Medulla oblongata (tissue), 1 donor: Measurements from ENCODE around the gene LAMC2.

Experiments
- DNase-seq: peaks from one replicate; pipeline ENCODE4 v3.0.0-alpha.2; 2015; ENCODE audit errors: extremely low spot score

Gene LAMC2

DNA sequence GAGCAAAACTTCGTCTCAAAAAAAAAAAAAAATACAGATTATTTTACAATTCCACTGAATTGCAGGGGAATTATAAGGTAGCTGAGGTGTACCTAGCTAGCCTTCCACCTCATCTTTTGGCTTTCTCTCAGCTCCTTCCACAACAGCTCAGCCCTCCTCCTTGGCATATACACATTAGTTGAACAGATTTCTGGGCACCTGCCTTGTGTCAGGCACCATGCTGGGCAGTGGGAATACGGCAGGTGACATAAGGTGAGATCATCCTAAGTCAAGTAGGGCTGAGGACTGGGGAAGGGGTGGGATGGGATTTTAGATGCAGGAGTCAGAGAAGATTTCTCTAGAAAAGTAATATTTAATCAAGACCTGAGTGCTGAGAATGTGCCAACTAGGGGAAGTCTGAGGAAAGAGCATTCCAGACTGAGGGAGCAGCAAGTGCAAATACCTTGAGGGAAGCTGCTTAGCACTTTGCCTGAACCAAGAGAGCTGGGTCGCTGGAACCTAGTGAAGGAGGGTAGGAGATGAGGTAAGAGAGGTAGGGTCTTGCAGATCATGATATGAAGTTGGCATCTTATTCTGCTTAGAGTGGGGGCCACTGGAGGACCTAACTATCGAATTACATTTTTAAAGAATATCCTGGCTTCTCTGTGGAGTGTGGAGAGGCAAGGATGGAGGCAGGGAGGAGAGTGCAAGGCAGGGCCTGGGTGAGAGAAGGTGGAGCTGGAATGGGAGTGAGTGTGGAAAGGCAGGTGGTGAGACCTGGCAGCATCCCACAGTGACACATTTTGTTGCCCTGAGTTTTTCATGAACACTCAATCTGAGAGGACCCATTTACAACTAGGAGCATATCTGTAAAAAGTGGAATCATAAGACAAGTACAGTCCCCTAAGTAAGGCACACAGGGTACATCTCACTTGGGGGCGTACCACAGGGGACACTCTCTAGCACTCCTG lies 28.2 kb downstream of the LAMC2 start:
- DNase-seq: no peak

DNA sequence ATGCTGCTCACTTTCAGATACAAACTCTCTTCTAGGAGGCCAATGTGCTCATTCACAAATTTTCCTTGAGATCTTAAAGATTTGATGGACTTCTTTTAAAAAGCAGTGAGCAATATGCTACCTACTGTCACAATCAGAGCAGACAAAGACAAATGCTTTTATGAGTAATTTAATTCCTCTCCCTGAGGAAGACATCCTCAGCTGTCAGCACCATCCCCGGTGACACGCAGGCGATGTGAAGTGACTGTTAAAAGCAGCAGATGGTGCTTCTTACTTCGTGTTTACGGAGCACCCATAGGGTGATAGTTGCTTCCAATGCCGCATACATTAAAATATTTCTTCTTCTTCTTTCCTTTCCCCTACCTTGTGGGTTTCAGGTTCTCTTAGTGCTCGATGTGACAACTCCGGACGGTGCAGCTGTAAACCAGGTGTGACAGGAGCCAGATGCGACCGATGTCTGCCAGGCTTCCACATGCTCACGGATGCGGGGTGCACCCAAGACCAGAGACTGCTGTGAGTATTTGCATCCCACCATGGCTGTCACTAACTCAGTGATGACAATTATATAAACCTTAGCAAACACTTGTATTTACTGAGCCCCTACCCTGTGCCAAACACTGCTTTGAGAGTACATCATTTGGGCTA lies 29.1 kb downstream of the LAMC2 start:
- DNase-seq: no peak

DNA sequence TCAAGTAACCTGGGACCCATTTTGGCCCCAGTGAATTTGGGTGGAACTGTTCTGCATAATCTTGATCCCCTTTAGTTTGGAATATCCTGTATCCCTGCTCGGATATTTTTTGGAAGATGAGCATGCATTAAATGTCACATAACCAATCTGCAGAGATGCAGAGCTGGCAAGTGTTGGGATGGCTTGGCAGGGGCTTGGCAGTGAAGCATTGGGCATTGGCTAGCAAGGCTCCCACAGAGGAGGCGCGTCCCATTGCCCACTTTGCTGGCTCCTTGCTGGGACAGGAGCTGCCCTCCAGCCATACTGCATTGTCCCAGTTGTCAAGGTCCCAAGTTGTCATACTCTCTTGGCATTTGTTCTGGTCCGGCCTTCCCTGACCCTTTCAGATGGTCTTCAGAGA lies 29.9 kb downstream of the LAMC2 start:
- DNase-seq: no peak

DNA sequence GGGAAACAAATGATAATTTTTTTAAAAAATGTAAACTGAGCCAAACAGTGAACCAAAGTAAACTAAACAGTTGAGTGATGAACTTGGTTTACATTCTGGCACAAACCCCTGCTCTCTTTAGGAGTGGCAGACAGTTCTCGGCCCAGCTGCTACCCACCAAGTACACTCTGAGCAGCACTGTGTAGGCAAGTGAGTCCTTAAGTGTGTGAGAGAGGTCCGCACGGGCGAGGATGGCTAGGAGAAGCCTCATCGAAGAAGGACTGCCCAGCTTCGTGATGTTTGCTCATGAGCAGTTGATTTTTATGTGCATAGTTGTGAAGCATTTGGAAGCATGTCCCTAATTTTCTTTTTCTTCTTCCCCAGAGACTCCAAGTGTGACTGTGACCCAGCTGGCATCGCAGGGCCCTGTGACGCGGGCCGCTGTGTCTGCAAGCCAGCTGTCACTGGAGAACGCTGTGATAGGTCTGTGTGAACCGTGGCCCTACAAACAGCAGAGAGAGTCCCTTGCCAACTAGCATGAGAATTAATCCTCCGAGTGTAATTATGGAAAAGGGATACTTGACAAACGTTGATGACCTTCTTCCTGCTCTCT lies 32.1 kb downstream of the LAMC2 start:
- DNase-seq: no peak

DNA sequence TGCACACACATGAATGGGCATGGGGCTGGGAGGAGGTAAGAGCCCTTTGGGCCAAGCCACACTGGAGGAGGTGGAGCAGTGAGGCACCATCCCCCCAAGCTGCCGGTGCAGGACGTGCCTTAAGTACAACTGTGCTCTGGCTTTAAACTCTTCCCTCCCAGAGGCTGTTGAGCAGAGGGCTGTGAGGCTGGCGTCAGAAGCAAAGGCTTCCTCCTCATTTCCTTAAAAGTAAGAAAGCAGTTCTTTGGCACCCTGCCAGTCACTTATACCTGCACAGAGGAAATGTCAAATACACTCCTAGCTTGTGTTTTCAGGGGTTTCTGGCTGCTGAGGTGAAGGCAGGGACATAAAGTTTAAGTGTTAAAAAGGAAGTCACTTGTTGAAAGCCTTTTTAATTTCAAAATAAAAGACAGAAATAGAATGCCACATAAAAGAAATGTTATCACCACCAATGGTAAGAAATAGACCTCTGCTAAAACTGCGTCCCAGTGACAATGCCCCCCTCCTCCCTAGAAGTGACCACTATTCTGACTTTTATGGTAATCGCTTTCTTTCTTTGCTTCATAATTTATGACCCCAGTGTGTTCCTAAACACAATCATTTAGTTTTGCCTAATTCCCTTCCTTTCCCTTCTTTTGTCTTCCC lies 33.0 kb downstream of the LAMC2 start:
- DNase-seq: no peak

DNA sequence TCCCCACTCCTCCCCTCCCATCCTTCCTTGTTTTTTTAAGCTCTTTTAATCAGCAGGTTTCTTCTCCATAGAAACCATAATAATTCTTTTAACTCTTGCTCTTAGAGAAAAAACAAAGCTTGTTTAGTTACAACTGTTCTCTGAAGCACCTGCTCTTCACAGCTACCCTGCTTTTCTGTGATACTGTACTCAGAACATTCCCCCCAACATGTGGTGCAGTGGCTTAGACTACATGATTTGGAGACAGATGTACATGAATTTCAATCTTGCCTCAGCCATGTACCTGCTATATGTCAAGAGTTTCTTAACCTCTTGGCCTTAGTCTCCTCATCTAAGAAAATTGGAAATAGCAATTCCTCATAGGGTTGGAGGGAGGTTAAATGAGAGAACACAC lies 33.5 kb downstream of the LAMC2 start:
- DNase-seq: no peak

DNA sequence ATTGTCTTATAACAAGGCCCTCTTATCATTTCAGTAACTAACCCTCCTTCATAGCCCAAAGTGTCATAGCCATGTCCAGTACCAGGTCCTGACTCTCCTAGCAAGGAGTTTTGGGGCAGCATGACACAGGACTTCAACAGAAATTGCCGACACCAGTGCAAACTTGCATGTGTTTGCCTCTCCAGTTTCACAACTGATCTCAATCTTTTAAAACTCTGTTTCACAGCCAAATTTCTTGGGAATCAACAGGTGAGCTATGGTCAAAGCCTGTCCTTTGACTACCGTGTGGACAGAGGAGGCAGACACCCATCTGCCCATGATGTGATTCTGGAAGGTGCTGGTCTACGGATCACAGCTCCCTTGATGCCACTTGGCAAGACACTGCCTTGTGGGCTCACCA lies 36.8 kb downstream of the LAMC2 start:
- no peak for DNase-seq

DNA sequence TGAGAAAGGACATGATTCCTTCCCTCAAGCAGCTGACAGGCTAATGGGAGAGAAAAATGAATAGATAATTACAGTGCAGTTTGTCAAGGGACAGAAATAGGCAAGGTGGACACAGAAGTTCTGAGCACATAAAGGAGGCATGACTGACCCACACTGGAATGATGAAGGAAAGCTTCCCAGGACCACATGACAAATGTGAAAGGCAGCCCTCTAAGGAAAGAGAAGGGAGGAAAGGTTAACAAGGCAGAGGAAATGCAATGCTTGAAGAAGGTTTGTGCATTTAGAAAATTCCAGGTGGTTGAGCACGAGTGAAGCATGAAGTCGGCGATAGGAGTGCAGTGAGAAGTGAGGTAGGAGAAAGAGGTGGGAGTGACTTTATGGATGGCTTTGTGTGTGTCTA lies 37.4 kb downstream of the LAMC2 start:
- no peak for DNase-seq

DNA sequence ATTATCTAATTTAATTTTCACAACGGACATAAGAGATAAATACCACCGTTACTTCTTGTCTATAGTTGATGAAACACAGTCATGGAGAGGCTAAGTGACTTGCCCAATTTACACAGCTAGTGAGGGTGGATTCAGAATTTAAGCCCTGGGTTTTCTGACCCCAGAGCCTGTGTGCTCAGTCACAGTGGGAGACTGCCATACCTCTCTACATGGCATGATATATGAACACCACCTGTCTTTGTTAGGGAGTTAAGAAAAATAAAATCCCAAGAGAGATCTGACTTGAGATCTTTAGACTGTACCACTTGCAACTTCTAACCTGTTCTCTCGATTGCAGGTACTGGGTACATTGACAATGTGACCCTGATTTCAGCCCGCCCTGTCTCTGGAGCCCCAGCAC lies 40.3 kb downstream of the LAMC2 start:
- no peak for DNase-seq

DNA sequence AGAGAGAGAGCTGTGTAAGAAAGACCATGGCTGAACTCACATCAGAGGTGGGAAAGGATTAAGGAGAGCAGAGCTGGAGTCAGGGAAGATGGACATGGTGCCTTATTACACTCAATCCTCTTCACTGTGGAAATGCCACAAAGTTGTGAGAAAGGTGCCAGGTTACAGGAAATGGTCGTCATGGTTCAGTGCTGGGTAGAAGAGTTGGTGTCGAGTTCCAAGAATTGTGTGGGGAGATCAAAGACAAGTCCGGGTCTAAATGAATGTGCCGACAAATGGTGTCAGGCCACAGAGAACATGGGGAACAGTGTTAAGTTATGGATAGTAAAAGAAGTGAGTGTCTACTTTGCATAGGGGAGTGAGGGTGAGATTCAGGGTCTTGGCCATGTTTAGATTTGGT lies 40.9 kb downstream of the LAMC2 start:
- DNase-seq: no peak

DNA sequence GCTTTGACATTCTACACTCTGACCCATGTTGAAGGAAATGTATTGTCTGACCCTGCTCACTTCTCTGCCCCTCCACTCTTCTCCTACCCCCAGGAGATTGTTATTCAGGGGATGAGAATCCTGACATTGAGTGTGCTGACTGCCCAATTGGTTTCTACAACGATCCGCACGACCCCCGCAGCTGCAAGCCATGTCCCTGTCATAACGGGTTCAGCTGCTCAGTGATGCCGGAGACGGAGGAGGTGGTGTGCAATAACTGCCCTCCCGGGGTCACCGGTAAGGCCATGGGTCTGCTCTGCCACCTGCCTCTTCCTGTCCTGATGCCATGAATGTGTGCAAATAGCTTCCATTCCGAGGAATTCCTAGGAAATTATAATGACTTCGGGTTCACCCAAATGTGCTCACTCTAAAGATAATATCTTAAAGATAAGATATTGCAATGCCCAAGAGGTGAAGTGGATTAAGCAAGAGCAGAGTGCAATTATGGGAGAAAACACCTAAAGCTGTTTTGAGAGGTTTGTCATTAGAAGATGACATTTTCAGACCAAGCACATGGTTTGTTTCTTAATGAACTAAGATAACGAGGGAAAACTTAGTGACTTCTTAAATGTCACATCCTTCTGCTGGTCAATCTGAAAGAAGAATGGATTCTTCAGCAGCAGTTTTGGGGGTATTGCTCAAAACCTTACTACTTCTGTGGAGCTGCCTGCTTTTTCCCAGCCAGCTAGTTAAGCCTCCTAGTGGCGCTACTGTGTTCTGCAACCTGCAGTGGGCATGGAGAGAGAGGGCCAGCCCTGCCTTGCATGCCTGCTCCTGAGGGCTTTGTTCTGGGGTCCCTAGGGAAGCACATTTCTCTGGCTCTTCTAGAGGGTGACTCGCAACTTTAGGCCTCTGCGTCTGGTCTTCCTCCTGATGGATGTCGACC lies 41.6 kb downstream of the LAMC2 start:
- DNase-seq: peak; percentile 27

DNA sequence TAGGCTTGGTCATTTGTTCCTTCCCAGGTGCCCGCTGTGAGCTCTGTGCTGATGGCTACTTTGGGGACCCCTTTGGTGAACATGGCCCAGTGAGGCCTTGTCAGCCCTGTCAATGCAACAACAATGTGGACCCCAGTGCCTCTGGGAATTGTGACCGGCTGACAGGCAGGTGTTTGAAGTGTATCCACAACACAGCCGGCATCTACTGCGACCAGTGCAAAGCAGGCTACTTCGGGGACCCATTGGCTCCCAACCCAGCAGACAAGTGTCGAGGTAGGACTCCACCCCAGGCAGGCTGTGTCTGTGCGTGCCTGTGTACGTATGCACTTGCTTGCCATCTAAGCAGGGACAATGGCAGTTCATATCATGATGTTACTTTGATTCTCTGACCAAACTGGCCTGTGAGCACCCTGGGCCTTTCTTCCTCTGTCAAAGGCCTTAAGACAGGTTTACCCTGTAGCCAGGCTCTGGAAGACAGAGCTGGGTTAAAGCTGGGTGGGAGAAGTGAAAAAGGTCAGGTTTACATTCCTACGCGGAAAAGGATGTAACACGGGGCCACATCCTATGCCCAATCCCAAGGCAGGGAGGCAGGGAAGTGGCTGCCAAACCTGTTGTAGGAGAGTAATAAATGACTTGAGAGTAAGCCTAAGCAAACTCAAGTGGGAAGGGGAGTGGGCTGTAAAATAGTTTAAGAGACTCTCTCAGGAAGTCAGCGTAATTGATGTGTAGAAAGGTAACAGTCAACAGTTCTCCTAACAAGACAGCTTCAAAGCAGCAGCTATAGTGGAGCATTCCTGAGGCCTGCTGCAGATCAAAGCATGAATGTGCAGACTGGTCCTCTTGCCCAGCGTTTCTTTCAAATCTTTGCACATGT lies 42.5 kb downstream of the LAMC2 start:
- no peak for DNase-seq

DNA sequence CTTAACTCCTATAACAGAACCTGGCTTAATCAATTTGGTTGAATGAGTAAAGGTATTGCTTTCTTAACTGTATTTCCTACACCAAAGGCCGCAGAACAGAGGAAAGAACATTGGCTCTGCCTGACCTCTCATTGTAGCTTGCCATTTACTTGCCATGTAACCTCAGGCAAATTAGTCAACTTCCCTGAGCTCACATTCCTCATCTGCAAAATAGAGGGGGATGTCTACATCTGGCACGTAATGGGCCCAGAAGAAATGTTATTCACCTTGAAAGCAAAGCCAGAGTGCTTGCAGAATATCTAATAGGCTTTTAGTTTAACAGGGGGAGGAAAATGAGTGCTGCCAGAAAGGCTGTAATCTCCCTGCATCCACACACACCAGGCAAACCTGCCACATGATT lies 44.3 kb downstream of the LAMC2 start:
- no peak for DNase-seq

DNA sequence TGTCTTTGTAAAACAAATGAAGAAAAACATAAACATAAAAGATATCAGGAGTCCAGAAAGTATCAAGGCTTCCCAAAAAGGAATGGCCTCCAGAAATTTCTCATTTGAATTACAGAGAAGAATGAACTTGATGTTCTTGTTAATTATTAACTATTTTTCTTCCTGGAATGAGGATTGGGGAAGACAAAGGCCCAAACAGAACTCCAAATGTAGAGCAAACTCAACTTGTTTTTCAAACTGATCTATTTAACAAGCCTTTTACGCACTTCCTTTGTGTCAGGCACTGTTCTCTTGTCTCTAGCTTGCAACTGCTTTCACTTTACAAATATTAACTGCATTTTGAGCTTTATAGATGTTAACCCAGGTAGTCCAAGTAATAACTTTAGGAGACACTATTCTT lies 45.5 kb downstream of the LAMC2 start:
- DNase-seq: no peak

DNA sequence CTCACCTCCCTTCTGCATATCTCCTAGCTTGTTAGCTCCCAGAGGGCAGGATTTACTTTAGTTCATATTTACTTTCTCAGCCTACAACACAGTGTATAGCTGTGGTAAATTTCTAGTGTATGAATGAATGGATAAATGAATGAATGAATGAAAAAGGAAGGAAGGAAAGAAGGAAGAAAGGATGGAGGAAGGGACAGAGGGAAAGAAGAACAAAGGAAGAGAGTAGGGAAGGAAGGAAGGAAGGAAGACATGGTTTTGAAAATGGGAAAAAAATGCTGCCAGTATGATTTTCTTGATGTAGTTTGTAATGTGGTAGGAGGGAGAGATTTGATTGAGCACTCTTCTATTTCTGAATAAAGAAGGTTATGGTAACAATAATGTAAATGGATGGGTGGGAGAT lies 47.0 kb downstream of the LAMC2 start:
- DNase-seq: no peak

DNA sequence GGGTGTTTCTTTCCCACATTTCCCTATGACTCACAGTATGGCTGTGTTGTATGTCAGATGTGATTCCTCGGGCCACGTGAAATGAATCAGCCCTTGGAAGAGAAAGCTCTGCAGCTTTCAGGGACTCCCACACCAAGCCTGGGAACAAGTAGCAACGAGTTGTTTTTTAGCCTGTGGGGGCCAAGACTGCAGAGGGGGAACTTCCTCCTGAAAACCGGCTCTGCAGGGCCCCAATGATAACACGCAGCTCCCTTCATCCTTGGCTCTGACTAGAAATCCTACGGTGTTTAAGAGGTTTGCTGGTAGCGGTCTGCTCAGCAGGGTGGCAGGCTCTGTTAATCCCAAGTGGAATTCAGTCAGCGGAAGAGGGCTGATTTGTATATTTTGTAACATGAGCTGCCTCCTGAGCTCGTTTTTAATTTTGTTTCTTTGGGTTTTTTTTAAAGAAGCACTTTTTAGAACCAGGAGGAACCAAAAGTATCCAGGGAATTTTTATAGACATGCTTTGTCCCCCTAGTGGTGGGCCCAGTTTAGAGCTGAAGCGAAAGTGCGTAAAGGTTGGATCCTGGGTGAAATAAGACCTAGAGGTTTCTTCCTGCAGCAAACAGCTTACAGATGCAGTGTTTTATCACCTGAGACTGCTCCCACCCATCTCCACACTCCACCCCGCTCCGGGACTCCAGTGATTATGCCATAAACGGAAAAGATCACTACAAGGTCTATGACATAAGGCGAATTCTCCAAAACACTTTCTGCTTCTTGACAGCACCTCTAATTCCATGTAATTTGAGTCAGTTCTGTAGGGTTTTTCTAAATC lies 48.8 kb downstream of the LAMC2 start:
- DNase-seq: peak; percentile 30

DNA sequence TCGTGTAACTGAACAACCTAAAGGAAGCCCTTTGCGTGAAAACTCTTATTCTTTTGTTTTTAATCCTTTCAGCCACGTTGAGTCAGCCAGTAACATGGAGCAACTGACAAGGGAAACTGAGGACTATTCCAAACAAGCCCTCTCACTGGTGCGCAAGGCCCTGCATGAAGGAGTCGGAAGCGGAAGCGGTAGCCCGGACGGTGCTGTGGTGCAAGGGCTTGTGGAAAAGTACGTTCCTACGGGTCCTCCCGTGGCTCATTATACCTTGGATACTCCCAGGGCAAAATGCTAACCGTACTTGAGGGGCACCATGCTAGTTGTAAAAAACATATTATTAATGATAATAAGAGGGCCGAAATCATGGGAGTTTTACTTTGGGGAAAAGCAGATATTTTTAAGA lies 49.4 kb downstream of the LAMC2 start:
- no peak for DNase-seq

DNA sequence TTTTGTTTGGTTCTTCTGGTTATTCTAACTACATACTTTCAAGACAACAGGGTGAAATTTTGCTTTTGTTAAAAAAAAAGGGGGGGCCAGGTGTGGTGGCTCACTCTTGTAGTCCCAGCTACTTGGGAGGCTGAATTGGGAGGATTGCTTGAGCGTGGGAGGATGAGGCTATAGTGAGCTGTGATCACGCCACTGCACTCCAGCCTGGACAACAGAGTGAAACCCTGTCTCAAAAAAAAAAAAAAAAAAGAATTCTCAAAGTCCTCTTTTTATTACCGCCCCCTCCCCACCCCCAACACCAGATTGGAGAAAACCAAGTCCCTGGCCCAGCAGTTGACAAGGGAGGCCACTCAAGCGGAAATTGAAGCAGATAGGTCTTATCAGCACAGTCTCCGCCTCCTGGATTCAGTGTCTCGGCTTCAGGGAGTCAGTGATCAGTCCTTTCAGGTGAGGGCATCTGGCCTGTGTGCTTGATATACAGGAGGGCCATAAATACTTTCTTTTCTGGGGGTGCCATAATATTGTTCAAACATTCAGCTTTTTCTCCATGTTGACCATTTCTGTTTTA lies 50.2 kb downstream of the LAMC2 start:
- DNase-seq: no peak

DNA sequence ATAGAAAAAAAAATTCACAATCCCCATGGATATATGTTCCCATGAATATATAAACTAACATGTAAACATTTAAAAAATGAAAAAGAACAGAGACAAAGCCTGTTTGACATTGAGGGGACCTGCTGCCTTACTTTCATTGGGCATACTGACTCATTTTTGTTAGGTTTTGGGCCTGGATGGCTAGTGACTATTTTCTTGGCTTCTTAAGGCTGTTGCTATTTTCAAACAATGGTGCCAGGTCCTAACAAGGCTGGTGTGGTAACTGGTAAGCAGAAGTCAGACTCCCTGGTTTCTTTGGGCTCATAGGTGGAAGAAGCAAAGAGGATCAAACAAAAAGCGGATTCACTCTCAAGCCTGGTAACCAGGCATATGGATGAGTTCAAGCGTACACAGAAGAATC lies 51.0 kb downstream of the LAMC2 start:
- no peak for DNase-seq
